GM10248 (cell line): ENCODE measurements around the gene SHROOM1.

ENCODE experiments used
- CTCF ChIA-PET: fragments of 300-600 bp; sonication (Branson Sonifier 250); formaldehyde crosslinking; extraction: SDS; loops from one replicate; lab custom pipeline; 2021; ENCODE audit warnings: antibody characterized with exemption; lab: Yijun Ruan, JAX
- POLR2A ChIA-PET: fragments of 350-650 bp; sonication (Branson Sonifier 250); formaldehyde crosslinking; extraction: SDS; loops from one replicate; lab custom pipeline; 2020; ENCODE audit warnings: antibody characterized with exemption; lab: Yijun Ruan, JAX
- DNase-seq: peaks from one replicate; pipeline ENCODE4 v3.0.0; 2012; ENCODE audit errors: extremely low spot score
- TF ChIP-seq, protein P1 (sequence below): IDR thresholded peaks from 2 replicates; pipeline ENCODE4 v1.5.1; 2012; ENCODE audit warnings: mild to moderate bottlenecking, low read depth; ENCODE audit errors: extremely low read depth, missing control alignments, control extremely low read depth

Gene SHROOM1

DNA sequence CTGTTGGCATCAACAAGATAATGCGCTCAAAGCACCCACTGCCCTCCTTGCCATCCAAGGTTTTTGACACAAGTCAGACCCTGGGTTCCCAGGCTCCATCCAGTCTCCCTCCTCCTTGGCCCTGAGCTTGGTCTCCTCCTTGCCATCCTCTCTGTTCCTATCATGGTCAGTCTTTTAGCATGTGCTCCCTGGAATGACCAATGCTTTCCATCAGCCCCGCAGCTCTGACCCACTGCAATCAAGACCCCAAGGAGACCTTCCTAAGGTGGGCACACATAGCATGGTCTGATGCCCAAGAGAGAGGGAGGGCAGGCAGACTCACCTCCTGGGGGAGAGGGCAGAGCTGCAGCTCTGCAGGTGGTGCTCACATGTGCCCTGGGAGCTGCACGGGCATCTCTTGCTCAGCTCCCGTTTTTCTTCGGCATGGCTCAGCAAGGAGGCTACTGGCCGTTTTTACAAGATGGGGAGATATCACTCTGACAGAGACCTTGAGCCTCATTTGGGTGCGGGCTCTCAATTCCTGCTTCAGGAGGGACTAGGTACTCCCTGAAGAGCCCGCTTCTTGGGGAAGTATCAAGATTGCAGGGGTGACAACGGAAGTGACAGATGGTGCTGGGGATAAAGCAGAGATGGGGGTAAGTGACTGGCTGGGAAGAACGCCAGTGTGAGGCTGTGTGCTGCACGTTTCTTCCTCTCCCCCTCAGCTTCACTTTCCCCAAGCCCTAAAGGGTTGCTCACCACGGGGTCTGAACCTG is 56.7 kb downstream of the SHROOM1 start:
- ChIA-PET CTCF (interaction anchor here (1.1 to 2.9 kb wide), 7 partner anchors 10 to 247 kb away, joined by 3 to 9 read pairs (median 4); no protein-coding TSS in a partner anchor), POLR2A (interaction anchor here (1.1 kb wide), 1 partner anchor 19 kb away, joined by 3 read pairs; no protein-coding TSS in a partner anchor)
- TF ChIP-seq, protein P1, sequence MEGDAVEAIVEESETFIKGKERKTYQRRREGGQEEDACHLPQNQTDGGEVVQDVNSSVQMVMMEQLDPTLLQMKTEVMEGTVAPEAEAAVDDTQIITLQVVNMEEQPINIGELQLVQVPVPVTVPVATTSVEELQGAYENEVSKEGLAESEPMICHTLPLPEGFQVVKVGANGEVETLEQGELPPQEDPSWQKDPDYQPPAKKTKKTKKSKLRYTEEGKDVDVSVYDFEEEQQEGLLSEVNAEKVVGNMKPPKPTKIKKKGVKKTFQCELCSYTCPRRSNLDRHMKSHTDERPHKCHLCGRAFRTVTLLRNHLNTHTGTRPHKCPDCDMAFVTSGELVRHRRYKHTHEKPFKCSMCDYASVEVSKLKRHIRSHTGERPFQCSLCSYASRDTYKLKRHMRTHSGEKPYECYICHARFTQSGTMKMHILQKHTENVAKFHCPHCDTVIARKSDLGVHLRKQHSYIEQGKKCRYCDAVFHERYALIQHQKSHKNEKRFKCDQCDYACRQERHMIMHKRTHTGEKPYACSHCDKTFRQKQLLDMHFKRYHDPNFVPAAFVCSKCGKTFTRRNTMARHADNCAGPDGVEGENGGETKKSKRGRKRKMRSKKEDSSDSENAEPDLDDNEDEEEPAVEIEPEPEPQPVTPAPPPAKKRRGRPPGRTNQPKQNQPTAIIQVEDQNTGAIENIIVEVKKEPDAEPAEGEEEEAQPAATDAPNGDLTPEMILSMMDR, result no peak
- no peak for DNase-seq

DNA sequence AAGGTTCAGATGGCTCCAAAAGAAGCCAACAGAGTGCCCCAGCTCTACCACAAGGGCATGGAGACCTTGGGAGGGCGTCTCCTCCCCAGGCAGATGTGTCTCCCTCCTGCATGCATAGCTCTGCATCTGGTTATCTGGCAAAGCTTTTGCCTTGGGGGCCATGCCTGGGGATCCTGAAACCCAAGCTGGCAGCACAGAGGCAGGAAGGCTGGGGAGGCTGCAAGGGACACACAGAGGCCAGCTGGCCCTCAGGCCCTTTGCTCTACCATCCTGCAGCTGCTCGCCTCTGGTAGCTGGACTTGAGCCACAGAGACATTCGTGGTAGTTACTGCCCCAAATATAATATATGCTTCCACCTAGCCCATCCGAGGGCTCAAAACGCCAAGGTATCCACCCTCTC is 57.3 kb downstream of the SHROOM1 start:
- TF ChIP-seq, protein P1, result no peak
- ChIA-PET POLR2A (interaction anchor here (1.1 kb wide), 1 partner anchor 20 kb away, joined by 3 read pairs; no protein-coding TSS in a partner anchor), CTCF (interaction anchor here (0.6 to 2.9 kb wide), 6 partner anchors 12 to 247 kb away, joined by 3 to 9 read pairs (median 4); no protein-coding TSS in a partner anchor)
- DNase-seq, result no peak

DNA sequence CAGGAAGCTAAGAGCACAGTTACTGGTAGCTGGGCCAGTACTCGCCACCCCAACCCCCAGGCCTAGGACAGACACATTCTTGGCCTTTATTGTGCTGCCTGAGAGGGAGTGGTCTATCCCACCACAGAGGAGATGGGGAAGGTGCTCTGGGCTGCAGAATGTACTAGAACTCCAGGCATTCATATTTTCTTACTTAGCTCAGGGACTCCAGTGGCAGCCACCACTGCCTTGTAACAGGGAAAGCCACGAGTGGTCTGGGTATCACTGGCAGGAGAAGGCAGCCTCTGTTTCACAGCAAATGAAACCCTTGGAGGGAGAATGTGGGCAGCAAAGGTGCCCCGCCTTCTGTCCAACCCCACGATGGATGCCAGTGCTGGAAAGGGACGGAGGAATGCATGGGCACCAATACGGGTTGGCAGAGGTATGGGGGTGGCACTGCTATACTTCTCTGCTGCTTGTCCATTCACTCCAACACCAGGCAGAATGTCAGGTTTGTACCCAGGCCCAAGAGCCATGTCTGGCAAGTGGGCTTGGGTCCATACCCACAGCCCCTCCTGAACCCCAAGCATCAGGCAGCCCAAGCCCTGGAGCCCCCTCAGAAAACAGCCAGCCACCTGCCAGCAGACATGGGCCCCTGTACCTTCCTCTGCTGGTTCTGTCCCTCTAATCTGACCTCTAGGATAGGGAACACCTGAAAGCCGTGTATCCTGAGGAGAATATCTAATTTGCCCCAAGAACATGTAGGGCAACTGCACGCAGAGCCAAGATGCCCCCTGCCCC is 58.0 kb downstream of the SHROOM1 start:
- DNase-seq, result no peak
- ChIA-PET POLR2A (no interaction called here), CTCF (interaction anchor here (0.6 to 2.9 kb wide), 3 partner anchors 13 to 48 kb away, joined by 3 to 9 read pairs (median 5); no protein-coding TSS in a partner anchor)
- TF ChIP-seq, protein P1, result no peak
